Measurements from ENCODE around the gene B3GNT8.

- TF ChIP-seq CTCF (IDR thresholded peaks at IDR 0.05; ENCODE audit: poor library complexity, severe bottlenecking) (no peak), EZH2 (IDR thresholded peaks at IDR 0.05; ENCODE audit: borderline replicate concordance, insufficient read depth, low read length, poor library complexity, severe bottlenecking) (no peak), EP300 (conservative IDR thresholded peaks at IDR 0.05; ENCODE audit: poor library complexity, severe bottlenecking) (no peak), REST (IDR thresholded peaks at IDR 0.05; ENCODE audit: borderline replicate concordance) (no peak), RAD21 (conservative IDR thresholded peaks at IDR 0.05) (no peak), SMC3 (conservative IDR thresholded peaks at IDR 0.05; ENCODE audit: poor library complexity) (no peak)
These were observed 29.1 kb downstream of the B3GNT8 start for GRCh38 chr19:41398050-41398418.

All from neural cell (in vitro differentiated cells).